HUDEP-2 (cell line): ENCODE measurements around the gene MAN1A2.
"Not testable (repeated sequence)": the region's sequence is repeated elsewhere in the genome, so short reads cannot be mapped to it uniquely, and the experiment has no call there.

Experiments used
- DNase-seq, 76 experiments: peaks; one replicate each; lab custom pipeline; 2025; ENCODE audit not compliant: unreplicated experiment in 76 of 76; lab: John Stamatoyannopoulos, UW

The MAN1A2 gene

GRCh38 chr1:117475495-117475894 lies 108.2 kb downstream of the MAN1A2 start:
- not testable (repeated sequence) for DNase-seq

- DNase-seq: no peak
These were observed 111.8 kb downstream of the MAN1A2 start for GRCh38 chr1:117479086-117479485.

DNA sequence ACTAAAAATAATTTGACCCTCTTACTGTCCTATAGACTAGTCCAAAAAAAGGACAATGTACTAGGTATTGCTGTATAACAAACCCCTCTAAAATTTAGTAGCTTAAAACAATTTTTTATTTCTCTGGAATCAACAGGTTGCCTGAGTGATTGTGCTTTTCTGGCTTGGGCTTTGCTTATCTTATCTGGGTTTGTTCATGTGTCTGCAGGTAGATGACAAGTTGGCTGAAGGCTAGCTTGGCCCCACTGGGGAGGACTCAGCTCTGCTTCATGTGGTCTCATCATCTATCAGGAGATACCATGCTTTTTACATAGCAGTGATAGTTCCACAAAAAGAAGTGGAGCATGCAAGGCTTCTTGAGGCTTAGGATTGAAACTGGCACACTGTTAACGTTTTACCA lies 114.2 kb downstream of the MAN1A2 start:
- DNase-seq: peak in 1 of 76 experiments; percentile 3

GRCh38 chr1:117493906-117494305 lies 126.7 kb downstream of the MAN1A2 start:
- DNase-seq: no peak

DNA sequence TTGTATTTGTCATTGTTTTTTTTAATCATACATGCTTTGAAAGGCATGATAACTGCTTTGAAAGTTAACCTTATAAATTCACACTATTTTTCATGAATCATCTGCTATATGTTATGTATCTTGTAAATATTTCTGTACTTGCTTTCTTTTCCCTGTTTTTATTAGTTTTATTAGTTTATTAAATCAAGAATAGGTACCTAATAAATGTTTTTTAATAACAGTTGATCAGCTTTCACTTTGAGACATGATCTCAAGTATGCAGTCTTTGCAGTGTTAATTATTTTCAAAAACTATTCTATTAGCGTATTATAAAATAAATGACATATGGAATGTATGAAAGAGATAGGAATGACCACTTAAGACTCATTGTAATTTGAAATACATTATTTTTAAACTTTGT lies 127.8 kb downstream of the MAN1A2 start:
- DNase-seq: no peak

- peak in 1 of 76 experiments; percentile 1 for DNase-seq
These were observed 131.8 kb downstream of the MAN1A2 start for GRCh38 chr1:117499071-117499470.

- DNase-seq: no peak
These were observed 133.3 kb downstream of the MAN1A2 start for GRCh38 chr1:117500584-117500983.

GRCh38 chr1:117501281-117501680 lies 134.0 kb downstream of the MAN1A2 start:
- no peak for DNase-seq

GRCh38 chr1:117511273-117511672 lies 144.0 kb downstream of the MAN1A2 start:
- DNase-seq: no peak

DNA sequence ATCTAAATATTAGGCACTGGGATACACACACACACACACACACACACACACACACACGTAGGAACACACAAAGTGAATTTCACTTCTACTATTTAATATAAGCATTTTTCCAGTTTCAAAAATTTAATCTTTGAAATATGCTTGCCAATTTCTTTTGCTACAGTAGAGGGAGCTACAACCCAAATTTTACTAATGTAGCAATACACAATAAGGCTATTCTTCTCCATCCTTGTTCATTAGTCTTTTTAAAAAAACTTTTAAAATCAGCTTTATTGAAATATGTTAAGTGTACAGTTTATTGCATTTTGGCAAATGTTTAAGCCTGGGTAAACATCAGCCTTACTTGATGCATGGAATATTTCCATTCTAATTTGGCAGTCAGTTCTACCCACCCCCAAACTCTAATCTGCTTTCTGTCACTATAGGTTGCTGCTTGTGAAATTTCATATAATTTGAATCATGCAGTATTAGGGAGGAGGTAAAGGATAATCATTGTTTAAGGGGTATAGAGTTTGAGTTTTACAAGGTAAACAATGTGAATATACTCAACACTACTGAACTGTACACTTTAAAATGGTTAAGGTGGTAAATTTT lies 145.6 kb downstream of the MAN1A2 start:
- DNase-seq: peak in 7 of 76 experiments; percentile 1 to 21 (median 6)

DNA sequence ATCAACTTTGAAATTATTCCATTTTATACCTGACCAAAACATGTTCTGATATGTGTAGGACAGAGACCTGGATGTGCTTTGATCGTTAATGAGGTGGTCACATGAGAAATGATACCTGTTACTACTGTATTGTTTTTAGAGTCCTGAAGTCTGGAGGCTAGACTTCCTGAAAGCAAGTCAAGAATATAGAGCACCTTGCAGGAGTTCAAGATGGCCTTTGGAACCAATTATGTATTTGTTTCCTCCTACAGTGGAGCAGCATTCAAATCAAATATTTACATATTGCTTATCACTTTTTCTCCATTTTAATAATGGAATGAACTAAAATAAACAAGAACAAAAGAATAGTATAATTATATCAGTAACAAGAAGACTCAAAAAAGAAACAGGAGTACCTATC lies 155.9 kb downstream of the MAN1A2 start:
- DNase-seq: no peak

GRCh38 chr1:117527074-117527473 lies 159.8 kb downstream of the MAN1A2 start:
- no peak for DNase-seq

DNA sequence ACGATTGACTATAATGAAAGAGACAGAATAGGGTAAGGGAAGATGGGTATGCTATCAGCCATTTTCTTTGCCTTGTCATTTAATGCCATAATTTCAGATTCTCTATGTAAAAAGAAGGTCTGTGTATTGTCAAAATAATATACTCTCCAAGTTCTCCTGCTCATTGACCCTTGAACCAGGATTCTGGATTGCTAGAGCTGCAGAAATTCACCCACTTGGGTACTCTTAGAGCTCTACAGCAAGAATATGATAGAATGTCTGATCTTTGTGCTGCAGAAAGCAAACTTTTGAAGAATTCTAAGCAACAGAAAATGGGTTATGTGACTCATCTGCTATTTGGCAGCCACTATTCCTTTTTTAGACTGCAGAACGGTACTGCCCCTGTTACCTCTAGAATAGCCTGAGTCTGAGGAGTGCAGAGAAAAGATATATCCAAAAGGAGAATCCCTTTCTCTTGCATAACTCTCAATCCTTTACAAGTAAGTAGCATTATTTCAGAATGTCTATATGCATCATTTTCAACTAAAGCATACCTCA lies 160.4 kb downstream of the MAN1A2 start:
- no peak for DNase-seq

DNA sequence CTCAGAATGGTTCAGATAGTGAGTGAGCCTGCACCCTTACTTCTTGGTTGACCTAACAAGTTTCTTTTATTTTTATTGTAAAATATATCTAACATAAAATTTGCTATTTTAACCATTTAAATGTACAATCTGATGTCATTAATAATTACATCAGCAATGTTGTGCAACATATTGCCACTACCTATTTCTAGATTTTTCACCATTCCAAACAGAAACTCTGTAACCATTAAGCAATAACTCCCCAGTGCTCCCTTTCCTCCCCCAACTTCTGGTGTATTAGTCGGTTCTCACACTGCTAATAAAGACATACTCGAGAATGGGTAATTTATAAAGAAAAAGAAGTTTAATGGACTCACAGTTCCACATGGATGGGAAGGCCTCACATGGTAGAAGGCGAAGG lies 162.4 kb downstream of the MAN1A2 start:
- no peak for DNase-seq

DNA sequence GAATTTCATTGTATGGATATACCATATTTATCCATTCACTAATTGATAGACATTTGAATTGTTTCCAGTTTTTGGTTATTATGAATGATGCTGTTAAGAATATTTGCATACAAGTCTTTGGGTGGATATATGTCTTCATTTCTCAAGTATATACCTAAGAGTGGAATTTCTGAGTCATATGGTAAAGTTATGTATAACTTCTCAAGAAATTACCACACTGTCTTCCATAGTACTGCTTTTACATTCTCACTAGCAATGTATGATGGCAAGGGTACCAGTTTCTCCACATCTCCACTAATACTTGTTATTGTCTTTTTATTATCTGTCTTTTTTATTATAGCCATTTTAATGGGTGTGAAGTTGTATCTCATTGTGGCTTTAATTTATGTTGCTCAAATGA lies 164.0 kb downstream of the MAN1A2 start:
- no peak for DNase-seq

DNA sequence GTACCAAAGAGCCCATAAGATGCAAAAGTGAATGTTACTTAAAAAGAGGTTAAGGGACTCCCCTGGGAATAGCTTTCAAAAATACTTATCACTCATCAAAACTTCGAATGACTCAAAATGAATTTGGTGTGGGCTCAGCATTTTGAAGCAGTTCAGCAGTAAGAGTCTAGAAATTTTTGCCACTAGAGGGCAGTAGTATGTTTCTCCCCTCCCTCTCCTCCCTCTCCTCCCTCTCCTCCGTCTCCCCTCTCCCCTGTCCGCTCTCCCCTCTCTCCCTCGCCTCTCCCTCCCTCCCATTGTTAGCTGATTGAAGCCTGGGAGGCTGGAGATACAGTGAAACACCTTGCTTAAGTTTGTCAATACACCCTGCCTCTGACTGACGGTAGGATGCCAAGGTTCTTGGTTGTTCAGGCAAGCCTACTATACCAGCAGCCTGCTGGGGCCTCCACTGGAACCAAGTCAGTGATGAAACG lies 167.8 kb downstream of the MAN1A2 start:
- peak in 45 of 76 experiments; percentile 5 to 70 (median 34) for DNase-seq

DNA sequence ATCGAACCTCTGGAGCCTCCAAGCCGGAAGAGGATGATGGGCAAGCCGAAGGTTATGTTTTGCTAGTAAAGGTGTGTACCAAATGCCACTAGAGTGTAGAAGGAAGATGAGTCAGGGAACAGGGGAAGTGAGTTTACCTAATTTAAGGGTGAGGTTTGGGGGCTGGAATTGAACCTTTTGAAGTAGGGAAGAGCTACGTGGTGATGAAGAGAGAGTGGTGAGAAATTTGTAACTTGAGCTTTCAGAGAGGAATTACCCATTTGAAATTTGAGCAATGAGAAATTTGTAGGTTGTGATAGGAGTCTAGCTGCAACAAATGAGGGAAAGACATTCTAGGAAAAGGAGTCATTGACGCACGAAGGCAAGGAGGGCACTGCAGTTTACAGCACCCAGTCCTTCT lies 168.6 kb downstream of the MAN1A2 start:
- no peak for DNase-seq

DNA sequence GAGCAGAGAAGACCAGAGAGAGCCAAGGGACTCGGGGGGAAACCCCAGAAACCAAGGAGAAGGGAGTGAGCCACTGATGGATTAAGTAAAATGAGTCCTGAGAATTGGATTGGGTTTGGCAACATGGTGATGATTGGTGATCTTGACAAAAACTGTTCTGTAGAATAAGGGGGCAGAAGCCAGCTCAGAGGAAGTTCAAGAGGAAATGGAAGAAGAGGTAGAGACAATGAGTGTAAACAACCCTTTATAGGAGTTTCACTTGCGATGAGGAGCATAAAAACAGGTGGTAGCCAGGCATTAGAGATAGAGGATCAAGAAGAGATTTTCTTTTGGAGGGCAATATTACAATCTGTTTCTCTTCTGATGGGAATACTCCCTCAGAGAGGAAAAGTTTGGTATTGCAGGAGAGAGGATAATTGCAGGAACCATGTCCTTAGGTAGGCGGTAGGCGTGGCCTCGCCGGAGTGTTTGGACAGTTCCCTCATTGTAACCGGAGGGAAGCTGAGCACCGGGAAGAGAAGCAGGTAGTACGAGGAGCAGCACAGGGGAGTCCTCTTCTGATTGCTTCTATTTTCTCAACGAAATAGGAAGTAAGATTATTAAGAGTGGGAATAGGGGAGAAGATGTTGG lies 170.2 kb downstream of the MAN1A2 start:
- DNase-seq: no peak

- DNase-seq: no peak
These were observed 173.3 kb downstream of the MAN1A2 start for GRCh38 chr1:117540532-117540931.

GRCh38 chr1:117541003-117541402 lies 173.8 kb downstream of the MAN1A2 start:
- DNase-seq: no peak

GRCh38 chr1:117541585-117541984 lies 174.3 kb downstream of the MAN1A2 start:
- no peak for DNase-seq

- DNase-seq: no peak
These were observed 177.4 kb downstream of the MAN1A2 start for GRCh38 chr1:117544509-117545109.
